NOMO-1 treated with dmso at 0.1 percent for 144 hours (cell line): ENCODE measurements around the gene MYO7B.

Experiments
- DNase-seq: peaks from one replicate; lab custom pipeline; 2025; ENCODE audit not compliant: unreplicated experiment; lab: John Stamatoyannopoulos, UW

MYO7B gene

GRCh38 chr2:127674241-127675209 is 139.0 kb downstream of the MYO7B start:
- no peak for DNase-seq

GRCh38 chr2:127675331-127676261 is 140.1 kb downstream of the MYO7B start, which contains the start of gene LIMS2:
Gene LIMS2 (minus strand): TSS chr2:127675530. CDS start chr2:127675024, 506 bp downstream.
- DNase-seq: no peak

GRCh38 chr2:127676906-127677305 is 141.4 kb downstream of the MYO7B start:
- DNase-seq: no peak

DNA sequence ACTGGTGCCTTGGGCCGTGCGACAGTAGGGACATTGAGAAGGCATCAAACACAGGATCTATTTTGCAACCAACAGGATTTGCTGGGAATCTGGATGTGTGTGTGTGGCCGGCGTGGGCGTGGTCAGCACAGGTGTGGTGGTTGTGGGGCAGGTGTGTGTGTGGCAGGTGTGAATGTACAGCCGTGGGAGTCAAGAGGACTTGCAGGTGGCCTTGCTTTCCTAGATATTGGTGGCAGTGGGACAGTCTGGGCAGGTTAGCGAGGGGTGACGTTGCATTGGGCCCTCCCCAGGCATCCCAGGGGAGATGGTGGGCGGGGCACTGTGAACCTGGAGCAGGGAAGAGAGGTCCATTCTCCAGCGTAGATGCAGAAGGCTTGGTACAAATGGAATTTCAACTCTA is 143.0 kb downstream of the MYO7B start:
- no peak for DNase-seq

GRCh38 chr2:127678991-127679390 is 143.5 kb downstream of the MYO7B start:
- no peak for DNase-seq

- no peak for DNase-seq
These were observed 144.3 kb downstream of the MYO7B start for GRCh38 chr2:127679680-127680361.

- no peak for DNase-seq
These were observed 145.3 kb downstream of the MYO7B start for GRCh38 chr2:127680706-127681287.

DNA sequence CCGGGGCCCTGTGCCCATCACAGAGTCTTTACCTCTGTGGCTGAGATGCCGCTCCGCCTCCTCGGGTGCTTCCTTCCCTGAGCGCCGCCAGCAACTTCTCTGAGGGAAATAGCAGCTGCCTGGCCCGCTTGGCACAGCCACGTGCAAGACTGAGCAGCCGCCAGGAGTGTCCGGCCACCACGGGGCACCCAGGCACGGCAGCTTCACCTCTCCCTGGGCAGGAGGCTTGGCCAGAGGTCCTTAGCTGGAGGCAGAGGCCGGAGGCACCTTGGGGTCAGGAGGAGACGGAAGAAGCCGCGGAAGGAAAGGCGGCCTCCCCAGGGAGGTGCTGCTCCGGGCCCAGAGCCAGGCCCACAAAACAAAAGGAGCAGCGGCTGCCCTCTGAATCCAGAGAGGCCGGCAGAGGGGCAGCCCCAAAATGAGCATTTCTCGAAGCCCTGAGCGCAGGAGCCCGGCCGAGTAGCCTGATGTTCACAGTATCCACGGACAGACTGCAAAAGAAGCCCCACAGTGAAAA is 145.9 kb downstream of the MYO7B start:
- no peak for DNase-seq

DNA sequence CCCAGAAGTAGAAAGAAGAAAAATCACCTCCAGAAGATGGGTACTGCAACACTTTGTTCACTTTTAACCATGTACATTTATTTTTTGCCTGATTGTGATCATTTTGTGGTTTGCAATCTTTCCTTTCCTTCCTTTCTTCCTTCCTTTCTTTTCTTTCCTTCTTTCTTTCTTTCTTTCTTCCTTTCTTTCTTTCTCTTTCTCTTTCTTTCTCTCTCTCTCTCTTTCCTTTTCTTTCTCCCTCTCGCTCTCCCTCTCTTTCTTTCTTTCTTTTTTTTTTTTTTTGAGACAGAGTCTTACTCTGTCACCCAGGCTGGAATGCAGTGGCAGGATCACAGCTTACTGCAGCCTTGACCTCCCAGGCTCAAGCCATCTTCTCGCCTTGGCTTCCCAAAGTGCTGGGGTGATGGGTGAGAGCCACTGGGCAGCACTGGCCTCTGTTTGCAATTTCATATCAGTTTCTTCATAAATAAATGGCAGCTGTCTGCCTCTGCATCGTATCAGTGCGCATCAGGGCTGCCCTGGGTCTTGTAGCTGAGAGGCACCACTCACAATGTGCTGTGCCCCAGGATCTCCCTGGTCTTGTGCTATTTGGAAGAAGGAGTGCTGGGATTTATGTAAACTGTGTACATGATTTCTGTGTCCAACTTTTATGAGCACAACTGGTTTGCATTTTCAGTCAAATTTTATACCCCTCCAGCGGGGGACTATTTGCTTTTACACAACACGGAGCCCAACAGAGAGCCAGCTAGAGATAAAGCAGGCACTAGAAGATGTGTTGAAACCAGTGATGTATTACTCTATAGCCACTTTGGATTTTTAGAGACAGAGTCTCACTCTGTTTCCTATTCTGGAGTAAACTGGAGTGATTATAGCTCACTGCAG is 146.7 kb downstream of the MYO7B start:
- no peak for DNase-seq

DNA sequence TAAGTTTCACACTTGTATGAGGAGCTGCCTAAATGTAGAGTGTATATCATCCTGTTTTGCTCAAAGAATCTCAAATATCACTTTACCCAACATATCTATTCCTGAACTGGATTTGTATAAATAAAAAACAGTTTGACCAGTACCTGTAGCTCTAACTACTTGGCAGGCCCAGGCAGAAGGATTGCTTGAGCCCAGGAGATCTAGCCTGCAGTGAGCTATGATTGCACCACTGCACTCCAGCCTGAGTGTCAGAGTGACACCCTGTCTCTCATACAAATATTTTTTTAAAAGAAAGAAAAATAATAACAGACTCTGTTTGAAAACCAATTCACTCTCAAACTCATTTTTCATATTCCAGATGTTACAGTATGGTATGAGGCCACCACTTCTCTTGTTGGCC is 147.6 kb downstream of the MYO7B start:
- DNase-seq: no peak

GRCh38 chr2:127683757-127684156 is 148.3 kb downstream of the MYO7B start:
- no peak for DNase-seq

GRCh38 chr2:127685410-127686080 is 150.1 kb downstream of the MYO7B start:
- no peak for DNase-seq
